GM06990 (cell line): ENCODE measurements around the gene G6PC1.
A peak's percentile ranks its signal among the peaks of the same experiment; 100 is the strongest.
"Not testable (repeated sequence)": the region's sequence is repeated elsewhere in the genome, so short reads cannot be mapped to it uniquely, and the experiment has no call there.

Experiments used
- DNase-seq: peaks from one replicate; pipeline ENCODE4 v3.0.0-alpha.2; 2011; ENCODE audit not compliant: insufficient read length; ENCODE audit errors: extremely low read depth
- H3K27me3 ChIP-seq: replicated peaks from 2 replicates; pipeline ENCODE4 v1.6.0; 2011; ENCODE audit warnings: low read length; ENCODE audit not compliant: control insufficient read depth, insufficient read depth
- H3K36me3 ChIP-seq: 2 replicates; pipeline ENCODE4 v1.5.1; 2011; ENCODE audit warnings: low read length; ENCODE audit not compliant: control insufficient read depth, insufficient read depth
- H3K4me3 ChIP-seq: replicated peaks from 2 replicates; pipeline ENCODE4 v1.5.1; 2011; ENCODE audit warnings: low read depth, mild to moderate bottlenecking, control low read depth, low read length
- CTCF ChIP-seq: IDR thresholded peaks from 2 replicates; pipeline ENCODE4 v1.5.1; 2011; ENCODE audit warnings: low read length, control low read depth, mild to moderate bottlenecking, inconsistent platforms; ENCODE audit not compliant: insufficient read depth, poor library complexity, severe bottlenecking

The G6PC1 gene

DNA sequence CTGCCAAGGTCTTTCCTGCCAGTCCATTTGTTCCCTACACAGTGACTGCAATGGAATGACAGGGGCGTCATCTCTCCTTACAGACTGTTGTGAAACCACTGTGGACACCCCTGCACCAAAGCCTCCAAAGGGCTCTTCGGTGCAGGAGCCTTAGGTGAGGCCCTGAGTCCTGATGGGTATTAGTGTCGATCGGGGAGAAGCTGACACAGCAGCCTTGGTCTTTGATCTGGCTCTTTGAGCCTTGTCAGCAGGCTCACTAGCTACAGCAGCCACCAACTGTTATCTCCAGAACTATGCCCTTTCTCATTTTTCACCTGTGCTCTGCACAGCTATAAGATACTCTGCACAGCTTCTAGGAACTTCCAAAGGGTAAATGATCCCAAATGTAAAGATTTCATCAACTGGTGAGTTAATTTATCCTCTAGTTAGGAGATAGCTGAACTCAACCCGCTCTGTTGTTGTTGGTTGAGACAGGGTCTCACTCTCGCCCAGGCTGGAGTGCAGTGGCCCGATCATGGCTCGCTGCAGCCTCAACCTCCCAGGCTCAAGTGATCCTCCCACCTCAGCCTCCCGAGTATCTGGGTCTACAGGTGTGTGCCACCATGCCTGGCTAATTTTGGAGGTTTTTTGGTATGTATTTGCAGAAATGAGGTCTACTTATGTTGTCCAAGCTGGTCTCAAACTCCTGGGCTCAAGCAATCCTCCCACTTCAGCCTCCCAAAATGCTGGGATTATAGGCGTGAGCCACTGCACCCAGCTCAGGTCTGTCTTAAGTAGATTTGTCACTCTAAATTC is 19.7 kb downstream of the G6PC1 start:
- no peak overlapping the region for H3K4me3 ChIP-seq
- no peaks in the 10 kb centered on the region for H3K36me3 ChIP-seq
- DNase-seq, result no peak
- TF ChIP-seq CTCF, result no peak
- no peaks in the 10 kb centered on the region for H3K27me3 ChIP-seq

- no peaks in the 10 kb centered on the region for H3K27me3 ChIP-seq
- no peaks in the 10 kb centered on the region for H3K36me3 ChIP-seq
- no peak overlapping the region for H3K4me3 ChIP-seq
- no peak for TF ChIP-seq CTCF
- DNase-seq, result no peak
Measured at GRCh38 chr17:42920922-42921321, 20.3 kb downstream of the G6PC1 start.

DNA sequence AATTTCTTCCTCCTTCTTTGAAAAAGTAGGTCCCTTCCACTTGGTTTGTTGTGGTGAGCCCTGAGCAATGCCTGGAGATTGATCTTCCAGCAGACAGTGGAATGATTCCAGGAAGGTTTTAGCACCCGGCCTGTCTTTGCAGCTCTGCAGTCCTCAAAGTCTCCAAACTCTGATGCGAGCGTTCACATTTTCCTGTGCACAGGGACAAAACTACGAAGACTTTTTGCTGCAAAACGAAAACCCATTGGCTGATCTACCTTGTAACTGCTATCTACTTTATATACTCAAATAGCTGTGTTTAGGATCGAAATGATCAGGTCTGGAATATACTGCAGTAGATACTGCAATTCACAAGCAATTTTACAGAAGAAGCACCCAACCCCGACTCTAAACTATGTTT is 21.7 kb downstream of the G6PC1 start:
- DNase-seq, result no peak
- TF ChIP-seq CTCF, result no peak
- Histone ChIP-seq H3K4me3 (no peak overlapping the region), H3K36me3 (no peaks in the 10 kb centered on the region), H3K27me3 (no peaks in the 10 kb centered on the region)

GRCh38 chr17:42923472-42923871 is 22.9 kb downstream of the G6PC1 start:
- DNase-seq, H3K27me3 ChIP-seq, H3K36me3 ChIP-seq, H3K4me3 ChIP-seq: not testable (repeated sequence)

- no peak for DNase-seq
- H3K27me3 ChIP-seq, result no peaks in the 10 kb centered on the region
- H3K36me3 ChIP-seq, result no peaks in the 10 kb centered on the region
- no peak overlapping the region for H3K4me3 ChIP-seq
- no peak for TF ChIP-seq CTCF
Measured at GRCh38 chr17:42924891-42925290, 24.3 kb downstream of the G6PC1 start.

GRCh38 chr17:42928714-42929496 is 28.3 kb downstream of the G6PC1 start:
- Histone ChIP-seq H3K27me3 (no peaks in the 10 kb centered on the region), H3K4me3 (no peak overlapping the region), H3K36me3 (no peaks in the 10 kb centered on the region)
- TF ChIP-seq CTCF, result peak; percentile 58
- DNase-seq, result peak; percentile 12
